Activated T-cell treated with anti-CD3 and anti-CD28 coated beads for 24 hours (primary cell): ENCODE results near the gene SLC11A1.

ENCODE experiments used
- DNase-seq: peaks from one replicate; pipeline ENCODE4 v3.0.0-alpha.2; 2020; ENCODE audit warnings: low read depth

Gene SLC11A1

GRCh38 chr2:218435003-218435982, 53.2 kb downstream of the SLC11A1 start:
- DNase-seq = no peak

- DNase-seq = no peak
These were observed 54.9 kb downstream of the SLC11A1 start for GRCh38 chr2:218436992-218437391.

DNA sequence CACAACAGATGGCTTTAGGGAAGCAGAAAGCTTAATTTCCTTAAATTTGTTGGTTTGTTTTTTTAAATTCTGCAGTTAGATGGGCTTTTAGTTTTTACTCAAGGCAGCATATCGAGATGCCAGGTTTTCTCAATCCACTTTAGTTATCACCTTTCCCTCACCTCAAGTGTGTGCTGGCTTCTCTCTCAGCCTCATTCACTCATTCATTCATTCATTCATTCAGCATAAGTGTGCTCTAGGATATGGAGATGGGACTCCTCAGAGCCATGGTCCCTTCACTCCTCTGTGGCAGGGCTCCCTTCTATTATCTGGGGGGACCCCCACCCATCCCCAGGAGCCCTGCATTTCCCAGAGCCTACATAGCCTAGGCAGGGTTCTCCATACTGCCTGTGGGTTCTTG, 55.9 kb downstream of the SLC11A1 start:
- no peak for DNase-seq

- DNase-seq = no peak
These were observed 56.5 kb downstream of the SLC11A1 start for GRCh38 chr2:218438596-218438995.

- DNase-seq = no peak
These were observed 62.8 kb downstream of the SLC11A1 start for GRCh38 chr2:218444692-218445357.

DNA sequence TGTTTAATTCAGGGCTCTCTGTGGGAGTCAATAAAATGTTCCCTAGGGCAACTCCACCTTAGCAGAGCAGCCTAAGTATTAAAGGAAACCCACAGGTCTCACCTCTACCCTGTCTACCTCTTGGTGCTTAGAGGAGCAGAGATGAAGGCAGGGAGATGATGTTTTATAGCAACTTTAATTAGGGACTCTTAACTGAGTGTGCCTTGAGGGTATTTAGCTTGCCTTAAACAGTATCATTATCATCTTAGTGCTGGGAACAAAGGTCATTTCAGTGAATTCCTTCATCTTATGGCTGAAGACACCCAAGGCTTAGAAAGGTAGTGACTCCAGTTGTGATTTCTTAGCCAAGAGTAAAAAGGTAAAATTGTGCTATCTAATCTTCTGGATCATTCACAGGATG, 63.5 kb downstream of the SLC11A1 start:
- no peak for DNase-seq
